ENCODE results near the gene NPAS2.

DNA sequence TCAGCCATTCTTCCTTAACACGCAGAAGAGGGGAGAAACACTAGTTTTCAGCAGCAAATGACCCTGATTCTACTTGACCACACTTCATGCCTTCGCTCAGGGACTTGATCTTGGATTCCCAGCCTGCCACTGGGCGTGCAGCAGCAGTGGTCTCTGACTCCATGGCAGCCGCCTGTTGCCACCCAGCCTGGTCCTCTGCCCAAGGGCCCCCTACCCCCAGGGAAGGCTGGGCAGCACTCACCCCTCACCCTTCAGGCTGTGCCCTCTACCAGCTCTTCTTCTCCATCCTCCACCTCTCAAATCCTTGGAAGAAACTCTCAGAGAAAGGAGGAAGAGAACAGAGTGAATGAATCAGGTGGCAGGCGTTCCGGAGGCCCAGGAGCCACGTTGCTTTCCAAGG, 150.1 kb downstream of the NPAS2 start:
- TF ChIP-seq, protein P1, sequence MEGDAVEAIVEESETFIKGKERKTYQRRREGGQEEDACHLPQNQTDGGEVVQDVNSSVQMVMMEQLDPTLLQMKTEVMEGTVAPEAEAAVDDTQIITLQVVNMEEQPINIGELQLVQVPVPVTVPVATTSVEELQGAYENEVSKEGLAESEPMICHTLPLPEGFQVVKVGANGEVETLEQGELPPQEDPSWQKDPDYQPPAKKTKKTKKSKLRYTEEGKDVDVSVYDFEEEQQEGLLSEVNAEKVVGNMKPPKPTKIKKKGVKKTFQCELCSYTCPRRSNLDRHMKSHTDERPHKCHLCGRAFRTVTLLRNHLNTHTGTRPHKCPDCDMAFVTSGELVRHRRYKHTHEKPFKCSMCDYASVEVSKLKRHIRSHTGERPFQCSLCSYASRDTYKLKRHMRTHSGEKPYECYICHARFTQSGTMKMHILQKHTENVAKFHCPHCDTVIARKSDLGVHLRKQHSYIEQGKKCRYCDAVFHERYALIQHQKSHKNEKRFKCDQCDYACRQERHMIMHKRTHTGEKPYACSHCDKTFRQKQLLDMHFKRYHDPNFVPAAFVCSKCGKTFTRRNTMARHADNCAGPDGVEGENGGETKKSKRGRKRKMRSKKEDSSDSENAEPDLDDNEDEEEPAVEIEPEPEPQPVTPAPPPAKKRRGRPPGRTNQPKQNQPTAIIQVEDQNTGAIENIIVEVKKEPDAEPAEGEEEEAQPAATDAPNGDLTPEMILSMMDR (IDR thresholded peaks at IDR 0.05): no peak
- no peak for TF ChIP-seq EZH2 (IDR thresholded peaks at IDR 0.05)
